Activated effector memory CD4-positive, alpha-beta T cell treated with Interleukin-2 at 50 U/mL for 16 hours (primary cell): Measurements from ENCODE around the gene RING1.

ENCODE experiments used
- DNase-seq: peaks from one replicate; pipeline ENCODE4 v3.0.0-alpha.2; 2020

Gene RING1

DNA sequence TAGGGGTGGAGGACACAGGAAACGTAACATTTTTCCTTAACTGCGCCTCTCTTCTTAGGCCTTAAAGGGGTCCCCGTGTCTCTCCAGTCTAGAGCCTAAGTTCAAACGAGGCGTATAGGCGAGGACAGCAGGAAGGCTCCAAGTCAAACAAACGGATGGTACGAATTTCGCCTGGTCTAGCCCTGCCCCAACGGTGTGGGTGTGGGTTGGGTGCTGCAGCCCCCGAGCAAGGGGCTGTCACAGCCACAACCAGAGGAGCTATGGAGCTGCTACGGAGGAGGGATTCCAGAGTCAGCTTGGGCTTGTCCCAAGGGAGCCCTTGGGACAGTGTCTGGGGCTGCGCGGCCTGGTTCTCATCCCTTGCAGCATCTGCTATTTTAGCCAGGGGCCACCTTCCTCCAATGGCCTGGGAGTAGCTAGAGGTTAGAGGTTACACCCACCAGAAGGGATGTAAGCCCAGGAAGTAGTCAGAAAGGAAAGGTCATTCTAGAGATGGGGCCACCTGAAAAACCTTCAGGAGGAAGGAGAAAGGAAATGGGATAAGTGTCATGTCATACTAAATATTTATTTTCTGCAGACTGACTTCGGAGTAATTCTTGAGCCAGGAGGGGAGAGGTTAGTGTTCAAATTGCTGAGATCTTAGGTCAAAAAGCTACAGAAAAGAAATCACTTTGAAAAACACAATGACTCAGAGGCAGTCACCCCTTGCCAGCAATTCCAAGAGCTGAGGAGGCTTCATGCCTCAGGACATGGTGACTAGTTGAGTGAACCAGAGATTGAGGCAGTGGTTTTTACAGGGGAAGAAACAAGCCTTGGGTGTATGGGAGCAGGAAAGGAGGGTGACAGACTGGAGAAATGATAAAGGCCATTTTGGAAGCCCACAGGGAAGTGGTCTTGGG lies 41.7 kb downstream of the RING1 start:
- no peak for DNase-seq

DNA sequence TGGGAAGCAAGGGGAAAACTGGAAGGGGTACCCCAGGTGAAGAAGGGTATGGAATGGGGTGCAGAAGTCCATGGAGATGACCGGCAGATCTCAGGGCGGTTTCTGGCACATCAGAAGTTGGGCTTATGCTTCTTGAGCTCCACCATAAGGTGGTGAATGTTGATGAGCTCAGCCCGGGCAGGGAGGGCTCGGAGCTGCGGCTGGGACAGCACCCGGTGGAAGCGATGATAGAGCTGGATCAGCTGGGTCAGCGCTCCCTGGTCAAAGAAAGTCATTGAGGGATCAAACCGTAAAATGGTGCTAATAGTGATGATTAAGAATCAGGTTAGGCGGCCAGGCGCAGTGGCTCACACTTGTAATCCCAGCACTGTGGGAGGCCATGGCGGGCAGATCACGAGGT lies 42.4 kb downstream of the RING1 start:
- no peak for DNase-seq

DNA sequence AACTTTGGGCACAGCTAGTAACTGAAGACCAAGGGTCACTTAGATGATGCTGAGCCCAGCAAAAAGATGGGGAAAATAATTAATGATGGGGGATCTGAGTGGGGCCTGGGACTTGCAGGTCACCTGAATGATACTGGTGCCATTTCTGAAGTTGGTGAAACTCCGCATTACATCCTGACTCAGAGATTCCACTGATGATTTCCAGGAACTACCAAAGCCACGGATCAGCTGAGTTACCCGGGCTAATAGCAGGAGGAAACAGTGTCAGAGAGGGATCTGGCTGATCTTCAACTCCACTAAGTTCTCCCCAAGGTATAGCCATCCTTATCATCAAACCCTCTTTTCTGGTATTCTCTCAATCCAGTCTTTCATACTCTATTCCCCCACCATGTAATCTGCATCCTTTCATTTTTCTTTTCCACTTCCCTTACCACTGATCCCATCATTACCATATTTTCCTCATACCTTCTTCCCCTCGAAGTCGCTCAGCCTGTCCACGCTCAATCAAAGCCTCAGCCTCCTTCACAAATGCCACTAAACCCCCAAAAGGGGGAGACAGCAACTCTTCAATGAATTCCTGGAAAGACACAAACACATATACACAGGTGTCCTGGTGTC lies 43.2 kb downstream of the RING1 start:
- DNase-seq = no peak

DNA sequence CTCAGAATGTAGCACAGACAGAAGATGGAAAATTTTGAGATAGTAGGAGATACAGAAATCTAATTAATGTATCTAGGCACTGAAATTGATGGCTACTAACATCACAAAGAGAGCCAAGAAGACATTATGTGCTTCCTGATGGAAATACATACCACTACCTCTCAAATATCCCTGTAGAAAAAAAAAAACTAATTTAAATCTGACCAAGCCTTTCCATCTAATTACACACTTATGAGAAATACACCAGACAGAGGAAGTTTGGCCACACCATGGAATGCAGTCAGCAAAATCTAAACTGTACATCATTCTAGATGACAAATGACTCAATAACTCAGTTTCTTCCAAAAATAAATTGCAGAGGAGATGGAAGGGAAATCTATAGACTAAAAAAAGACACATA lies 44.5 kb downstream of the RING1 start:
- no peak for DNase-seq

DNA sequence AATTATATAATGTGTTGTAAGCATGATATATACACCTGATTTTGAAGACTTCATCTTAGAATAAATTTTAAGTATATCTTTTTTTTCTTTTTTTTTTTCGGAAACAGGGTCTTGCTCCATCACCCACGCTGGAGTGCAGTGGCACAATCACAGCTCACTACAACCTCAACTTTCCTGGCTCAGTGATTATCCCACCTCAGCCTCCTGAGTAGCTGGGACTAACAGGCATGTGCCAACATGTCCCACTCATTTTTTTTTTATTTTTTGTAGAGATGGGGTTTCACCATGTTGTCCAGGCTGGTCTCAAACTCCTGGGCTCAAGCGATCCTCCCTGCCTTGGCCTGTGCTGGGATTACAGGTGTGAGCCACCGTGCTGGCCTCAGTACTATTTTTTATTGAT lies 46.3 kb downstream of the RING1 start:
- DNase-seq = no peak

DNA sequence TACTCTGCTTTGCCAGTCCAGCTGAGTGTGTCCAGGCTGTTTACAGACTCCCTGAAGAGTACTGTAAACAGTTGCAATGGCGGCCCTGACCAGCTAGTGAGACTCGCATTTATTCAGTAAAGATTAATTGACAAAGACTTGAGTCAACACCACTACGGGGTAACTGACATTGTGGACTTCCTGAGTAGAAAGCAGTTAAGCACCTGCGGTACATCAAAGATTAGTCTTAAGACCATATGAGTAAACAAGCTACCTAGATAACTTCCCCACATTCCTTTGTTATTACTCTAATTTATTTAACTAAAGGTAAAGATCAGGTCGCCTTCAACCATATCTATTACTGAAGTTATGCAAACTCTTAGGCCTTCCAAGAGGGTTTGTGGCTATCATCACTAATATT lies 50.7 kb downstream of the RING1 start:
- DNase-seq = no peak
